NB4 (cell line): ENCODE data around the gene ABHD13.

Experiments
- MYC ChIP-seq: IDR thresholded peaks from 2 replicates; pipeline ENCODE4 v1.6.1; 2011; ENCODE audit warnings: low read depth, low read length
- POLR2A ChIP-seq: IDR thresholded peaks from 2 replicates; pipeline ENCODE4 v1.6.1; 2011; ENCODE audit warnings: mild to moderate bottlenecking; ENCODE audit not compliant: insufficient read length; ENCODE audit errors: extremely low read depth
- TF ChIP-seq, protein P1 (sequence below): IDR thresholded peaks from one replicate; pipeline ENCODE4 v1.5.1; 2012; ENCODE audit warnings: low read depth, low read length

DNA sequence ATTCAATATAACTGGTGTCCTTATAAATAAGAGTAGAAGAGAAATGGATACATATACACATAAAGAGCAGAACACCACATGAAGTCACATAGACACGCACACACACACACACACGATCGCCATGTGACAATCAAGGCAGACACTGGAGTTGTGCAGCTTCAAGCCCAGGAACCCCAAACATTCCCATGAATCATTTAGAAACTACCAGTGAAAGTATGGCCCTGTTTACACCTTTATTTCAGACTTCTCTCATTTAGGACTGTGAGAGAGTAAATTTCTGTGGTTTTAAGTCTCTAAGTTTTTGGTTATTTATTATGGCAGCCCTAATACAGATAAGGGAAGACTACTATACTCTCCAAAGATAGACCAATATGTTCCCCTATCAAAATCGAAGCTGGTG, 31.0 kb downstream of the ABHD13 start:
- TF ChIP-seq, protein P1, sequence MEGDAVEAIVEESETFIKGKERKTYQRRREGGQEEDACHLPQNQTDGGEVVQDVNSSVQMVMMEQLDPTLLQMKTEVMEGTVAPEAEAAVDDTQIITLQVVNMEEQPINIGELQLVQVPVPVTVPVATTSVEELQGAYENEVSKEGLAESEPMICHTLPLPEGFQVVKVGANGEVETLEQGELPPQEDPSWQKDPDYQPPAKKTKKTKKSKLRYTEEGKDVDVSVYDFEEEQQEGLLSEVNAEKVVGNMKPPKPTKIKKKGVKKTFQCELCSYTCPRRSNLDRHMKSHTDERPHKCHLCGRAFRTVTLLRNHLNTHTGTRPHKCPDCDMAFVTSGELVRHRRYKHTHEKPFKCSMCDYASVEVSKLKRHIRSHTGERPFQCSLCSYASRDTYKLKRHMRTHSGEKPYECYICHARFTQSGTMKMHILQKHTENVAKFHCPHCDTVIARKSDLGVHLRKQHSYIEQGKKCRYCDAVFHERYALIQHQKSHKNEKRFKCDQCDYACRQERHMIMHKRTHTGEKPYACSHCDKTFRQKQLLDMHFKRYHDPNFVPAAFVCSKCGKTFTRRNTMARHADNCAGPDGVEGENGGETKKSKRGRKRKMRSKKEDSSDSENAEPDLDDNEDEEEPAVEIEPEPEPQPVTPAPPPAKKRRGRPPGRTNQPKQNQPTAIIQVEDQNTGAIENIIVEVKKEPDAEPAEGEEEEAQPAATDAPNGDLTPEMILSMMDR = no peak
- TF ChIP-seq POLR2A (no peak), MYC (no peak)
